AG09309 (cell line): ENCODE measurements around the gene CSGALNACT2.

Experiments
- DNase-seq: peaks from one replicate; pipeline ENCODE4 v3.0.0-alpha.2; 2010; ENCODE audit warnings: low read depth
- H3K4me3 ChIP-seq: 2 replicates; pipeline ENCODE4 v1.5.1; 2011; ENCODE audit warnings: mild to moderate bottlenecking, low read depth, low read length, moderate library complexity; ENCODE audit not compliant: control insufficient read depth
- TF ChIP-seq, protein P1 (sequence below): IDR thresholded peaks from 2 replicates; pipeline ENCODE4 v1.5.1; 2011; ENCODE audit warnings: mild to moderate bottlenecking, low read depth, low read length, inconsistent platforms; ENCODE audit not compliant: insufficient read depth, control insufficient read depth; ENCODE audit errors: missing control alignments

The CSGALNACT2 gene

DNA sequence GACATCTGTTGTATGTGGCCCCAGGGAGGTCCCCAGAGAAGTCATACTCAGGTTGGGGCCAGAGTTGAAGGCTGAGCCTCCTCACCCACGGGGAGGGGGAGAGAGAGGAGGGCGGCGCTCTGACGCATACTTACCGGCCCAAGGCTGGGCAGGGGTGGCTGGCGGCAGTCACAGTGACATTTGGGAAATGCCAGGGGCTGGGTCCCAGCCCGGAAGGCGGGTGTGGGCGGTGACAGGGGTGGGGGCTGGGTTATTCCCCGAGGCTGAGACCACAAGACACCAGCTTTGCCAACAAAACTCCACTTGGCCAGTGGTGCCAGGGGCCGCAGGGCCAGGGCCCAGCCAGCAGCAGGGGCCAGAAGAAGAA is 87.5 kb downstream of the CSGALNACT2 start:
- TF ChIP-seq, protein P1, sequence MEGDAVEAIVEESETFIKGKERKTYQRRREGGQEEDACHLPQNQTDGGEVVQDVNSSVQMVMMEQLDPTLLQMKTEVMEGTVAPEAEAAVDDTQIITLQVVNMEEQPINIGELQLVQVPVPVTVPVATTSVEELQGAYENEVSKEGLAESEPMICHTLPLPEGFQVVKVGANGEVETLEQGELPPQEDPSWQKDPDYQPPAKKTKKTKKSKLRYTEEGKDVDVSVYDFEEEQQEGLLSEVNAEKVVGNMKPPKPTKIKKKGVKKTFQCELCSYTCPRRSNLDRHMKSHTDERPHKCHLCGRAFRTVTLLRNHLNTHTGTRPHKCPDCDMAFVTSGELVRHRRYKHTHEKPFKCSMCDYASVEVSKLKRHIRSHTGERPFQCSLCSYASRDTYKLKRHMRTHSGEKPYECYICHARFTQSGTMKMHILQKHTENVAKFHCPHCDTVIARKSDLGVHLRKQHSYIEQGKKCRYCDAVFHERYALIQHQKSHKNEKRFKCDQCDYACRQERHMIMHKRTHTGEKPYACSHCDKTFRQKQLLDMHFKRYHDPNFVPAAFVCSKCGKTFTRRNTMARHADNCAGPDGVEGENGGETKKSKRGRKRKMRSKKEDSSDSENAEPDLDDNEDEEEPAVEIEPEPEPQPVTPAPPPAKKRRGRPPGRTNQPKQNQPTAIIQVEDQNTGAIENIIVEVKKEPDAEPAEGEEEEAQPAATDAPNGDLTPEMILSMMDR = no peak
- no peak overlapping the region for H3K4me3 ChIP-seq
- no peak for DNase-seq

- H3K4me3 ChIP-seq = no peak overlapping the region
- TF ChIP-seq, protein P1 = no peak
- no peak for DNase-seq
Observed at GRCh38 chr10:43226441-43226840, 88.2 kb downstream of the CSGALNACT2 start.

GRCh38 chr10:43226851-43227845 is 88.9 kb downstream of the CSGALNACT2 start:
- no peak for DNase-seq
- no peak overlapping the region for H3K4me3 ChIP-seq

GRCh38 chr10:43227911-43228782 is 89.9 kb downstream of the CSGALNACT2 start:
- TF ChIP-seq, protein P1 = no peak
- H3K4me3 ChIP-seq = no peak overlapping the region
- no peak for DNase-seq

More at GRCh38 chr10:43226851-43227845, 88.9 kb downstream of the CSGALNACT2 start:
- TF ChIP-seq, protein P1 = no peak

DNA sequence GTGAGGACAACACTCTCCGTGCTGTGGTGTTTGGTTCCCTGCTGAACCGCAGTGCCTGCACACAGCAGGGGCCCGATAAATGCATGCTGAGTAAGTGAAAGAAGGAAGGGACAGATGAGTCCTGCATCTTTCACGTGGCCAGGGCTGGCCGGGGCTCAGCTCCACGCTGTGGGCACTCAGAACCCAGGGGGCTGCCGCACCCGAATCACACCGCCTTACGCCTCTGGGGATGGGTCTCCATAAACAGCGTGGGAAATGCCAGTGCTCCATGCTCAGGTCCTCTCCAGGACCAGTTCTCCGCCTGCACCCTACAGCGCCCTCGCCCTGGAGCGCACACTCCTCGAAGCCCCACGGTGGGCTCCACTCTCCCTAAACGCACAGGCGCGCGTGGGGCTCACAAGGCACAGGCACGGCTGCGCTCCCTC is 90.5 kb downstream of the CSGALNACT2 start:
- H3K4me3 ChIP-seq = no peak overlapping the region
- TF ChIP-seq, protein P1 = no peak
- DNase-seq = no peak
